HG02642 (cell line): ENCODE data around the gene KMO.

Experiments
- ATAC-seq: cut with Tn5 transposase; IDR thresholded peaks from one replicate; pipeline ENCODE4 v1.9.1; 2021; ENCODE audit warnings: mild to moderate bottlenecking; ENCODE audit not compliant: unreplicated experiment, poor library complexity

Gene KMO

DNA sequence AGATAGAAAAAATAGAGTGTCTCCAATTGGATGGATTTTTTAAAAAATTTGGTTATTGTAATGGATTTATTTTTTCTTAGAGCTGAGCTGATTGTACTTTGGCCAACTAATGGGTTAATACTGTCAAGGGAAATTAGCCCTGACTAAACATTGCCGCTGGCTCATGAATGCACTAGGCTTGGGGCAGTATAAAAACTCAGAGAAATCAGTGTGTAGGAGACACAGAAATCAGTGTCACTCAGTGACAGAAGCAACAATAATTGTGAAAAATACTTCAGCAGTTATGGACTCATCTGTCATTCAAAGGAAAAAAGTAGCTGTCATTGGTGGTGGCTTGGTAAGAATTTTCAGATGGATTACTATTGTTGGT is at the start of gene KMO:
KMO (plus strand) TSS at position 217 of the 370 bp plus-strand sequence; CDS start at position 284, 67 bp downstream.
- peak; percentile 33 for ATAC-seq

DNA sequence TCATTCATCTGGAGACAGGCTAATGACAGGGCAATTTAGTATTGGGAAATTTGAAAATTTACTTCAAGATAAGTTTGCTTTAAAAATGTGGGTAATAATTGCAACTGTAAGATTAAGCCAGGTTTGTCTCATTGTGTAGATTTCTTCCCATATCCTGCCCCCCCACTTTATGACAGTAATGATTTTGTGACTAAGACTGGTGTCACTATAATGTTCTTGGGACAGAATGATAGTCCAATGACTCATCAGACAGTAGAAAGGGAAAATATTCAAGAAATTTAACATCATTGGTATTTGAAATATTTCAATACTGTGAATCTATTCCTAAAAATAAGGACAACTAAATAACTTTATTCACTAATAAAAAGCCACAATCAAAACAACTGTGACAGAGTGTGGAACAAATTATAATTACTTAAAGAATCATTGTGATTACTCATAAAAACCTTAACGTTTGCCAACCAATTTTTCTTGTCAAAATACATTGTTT is 49.4 kb upstream of the KMO start:
- ATAC-seq, result no peak

DNA sequence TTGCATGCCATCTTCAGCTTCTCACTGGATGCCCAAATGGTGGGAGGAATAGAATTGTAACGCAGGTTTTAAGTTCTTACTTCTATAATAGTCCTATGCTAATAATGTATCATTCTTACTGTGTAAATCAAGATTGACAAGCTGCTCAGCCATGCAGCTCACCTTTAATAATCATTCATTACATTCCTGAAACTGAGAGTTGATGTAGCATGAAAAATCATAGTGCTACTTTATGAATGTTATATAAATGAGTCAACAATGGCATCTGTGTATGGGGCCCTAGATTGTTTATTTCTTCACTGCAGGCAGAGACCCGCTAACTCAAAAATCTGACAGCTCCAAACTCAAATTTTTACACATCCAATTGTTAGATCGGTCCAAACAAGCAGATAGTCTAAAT is 47.0 kb upstream of the KMO start:
- ATAC-seq, result peak; percentile 70

DNA sequence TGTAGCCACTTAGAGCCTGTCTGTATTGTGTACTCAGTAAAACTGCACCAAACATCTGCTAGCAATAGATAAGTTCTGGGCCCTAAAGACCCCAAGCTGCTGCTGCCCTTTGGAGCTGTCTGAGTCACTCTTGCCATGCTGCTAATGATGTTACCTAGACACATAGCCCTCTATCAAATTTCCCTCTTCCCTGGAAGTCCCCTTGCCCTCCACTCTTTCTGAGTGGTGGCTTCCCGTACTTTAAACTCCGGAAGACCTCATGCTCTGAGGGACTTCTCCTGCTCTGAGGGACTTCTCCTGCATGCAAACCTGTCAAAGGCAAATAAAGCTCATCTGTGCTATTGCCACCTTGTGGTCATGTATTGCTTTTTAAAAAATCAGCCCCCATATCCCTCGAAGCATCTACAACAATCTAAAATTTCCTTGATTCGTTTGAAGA is 46.6 kb upstream of the KMO start:
- peak; percentile 75 for ATAC-seq

DNA sequence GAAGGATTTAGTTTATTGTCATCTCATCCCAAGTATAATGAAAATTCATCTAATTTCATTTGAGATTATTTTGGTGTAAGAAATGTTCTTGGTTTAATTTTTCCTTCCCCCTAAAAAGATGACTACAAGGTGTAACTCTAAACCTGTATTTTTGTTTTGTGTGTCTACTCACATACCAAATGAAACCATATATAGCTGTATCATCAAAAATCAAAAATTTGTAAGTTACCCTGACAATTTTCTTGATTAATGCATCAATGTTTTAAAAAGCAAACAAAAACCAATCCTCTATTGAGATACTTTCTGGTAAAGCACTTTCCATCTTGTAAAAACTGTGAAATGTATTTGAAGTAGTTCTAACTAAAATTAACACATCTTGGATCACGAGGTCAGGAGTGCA is 43.4 kb upstream of the KMO start:
- ATAC-seq, result no peak

DNA sequence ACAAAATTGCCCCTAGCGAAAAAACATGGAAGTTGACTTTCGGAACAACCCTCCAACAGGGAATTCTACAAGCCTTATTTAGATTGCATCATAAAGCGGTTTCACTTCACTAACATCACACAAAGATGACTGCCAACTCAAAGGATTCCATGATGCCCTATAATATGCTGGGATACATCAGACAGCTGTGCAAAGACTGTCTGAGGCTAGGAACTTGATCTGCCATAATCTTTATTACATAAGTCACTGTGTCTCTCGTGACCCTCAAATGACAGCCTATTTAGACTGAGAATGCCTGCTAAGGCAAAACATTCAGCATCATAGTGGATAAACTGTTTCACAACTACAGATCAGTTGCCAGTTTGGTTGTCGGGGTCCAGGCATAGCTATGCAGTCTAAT is 36.4 kb upstream of the KMO start:
- ATAC-seq, result no peak

DNA sequence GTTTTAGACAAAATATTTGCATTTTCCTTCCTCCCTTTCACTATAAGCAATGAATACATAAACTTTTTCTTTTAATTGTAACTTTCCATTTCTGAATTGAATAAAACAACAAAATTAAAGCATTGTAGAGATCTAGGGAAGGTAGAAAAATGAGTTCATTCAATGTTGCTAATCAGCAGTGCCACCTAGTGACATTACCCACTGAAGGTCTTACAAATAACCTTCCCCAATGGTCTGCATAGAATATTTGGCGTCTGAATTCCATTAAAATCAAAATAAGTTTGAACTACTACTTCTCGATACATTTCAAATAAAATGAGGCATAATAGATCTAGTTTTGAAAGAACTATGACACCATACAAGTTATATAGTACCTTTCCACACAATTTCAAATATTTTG is 32.3 kb upstream of the KMO start:
- no peak for ATAC-seq

DNA sequence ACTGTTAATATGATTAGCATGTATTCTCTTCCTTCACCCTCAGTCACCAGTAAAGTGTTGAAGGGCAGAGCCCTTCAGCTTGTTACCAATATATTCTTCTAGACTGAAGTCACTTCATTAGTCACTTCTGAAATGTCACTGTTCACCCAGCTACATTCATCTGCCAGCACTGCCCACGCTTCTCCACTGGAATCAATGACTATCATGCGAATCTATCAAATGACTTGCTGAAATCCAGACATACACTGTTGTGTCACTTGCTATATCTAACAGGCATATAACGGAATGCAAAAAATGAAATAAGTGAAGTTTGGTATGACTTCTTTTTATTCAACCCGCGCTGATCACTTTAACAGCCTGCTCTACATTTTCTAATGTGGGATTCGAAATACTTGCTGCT is 28.7 kb upstream of the KMO start:
- no peak for ATAC-seq

DNA sequence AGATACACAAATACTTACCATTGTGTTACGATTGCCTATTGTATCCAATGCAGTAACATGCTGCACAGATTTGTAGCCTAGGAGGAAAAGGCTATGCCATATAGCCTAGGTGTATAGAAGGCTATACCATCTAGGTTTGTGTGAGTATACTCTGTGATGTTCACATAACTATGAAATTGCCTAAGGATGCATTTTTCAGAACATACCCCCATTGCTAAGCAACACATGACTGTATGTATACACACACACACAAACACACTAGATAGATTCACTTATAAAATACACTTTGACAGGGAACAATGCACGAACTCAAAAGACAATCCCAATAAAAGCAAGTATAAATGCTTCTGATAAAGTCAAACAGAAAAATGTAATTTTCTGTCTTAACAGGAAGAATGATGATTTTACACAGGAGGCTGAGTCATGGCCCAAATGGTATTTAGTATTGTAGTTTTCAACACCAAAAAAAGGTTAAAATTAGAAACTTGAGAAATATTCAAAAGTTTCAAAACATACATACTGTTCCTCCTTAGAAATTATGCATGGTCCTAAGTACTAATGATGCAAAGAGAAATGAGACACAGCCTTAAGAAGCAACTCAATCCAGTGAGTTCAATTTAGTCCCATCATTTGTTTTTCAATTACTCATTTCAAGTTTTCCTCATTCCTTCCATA is 24.9 kb upstream of the KMO start:
- ATAC-seq, result no peak

DNA sequence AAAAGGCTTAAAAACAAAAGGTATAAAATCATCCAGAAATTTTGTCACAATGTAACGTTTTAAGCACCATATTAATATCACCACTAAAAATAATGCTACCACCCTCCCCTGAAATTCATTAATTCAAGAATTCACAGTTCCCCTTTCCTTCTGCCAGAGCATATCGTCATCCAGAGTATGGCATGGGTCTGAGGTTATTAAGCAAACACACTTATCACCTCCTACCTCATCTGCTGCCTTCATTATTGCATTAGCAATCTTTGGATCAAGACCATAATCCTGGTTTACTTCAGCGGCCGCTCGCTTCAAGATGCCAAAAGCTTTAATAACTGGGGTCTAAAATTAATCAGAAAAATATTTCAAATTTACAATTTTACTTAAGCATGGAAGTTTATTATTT is 18.8 kb upstream of the KMO start:
- no peak for ATAC-seq

DNA sequence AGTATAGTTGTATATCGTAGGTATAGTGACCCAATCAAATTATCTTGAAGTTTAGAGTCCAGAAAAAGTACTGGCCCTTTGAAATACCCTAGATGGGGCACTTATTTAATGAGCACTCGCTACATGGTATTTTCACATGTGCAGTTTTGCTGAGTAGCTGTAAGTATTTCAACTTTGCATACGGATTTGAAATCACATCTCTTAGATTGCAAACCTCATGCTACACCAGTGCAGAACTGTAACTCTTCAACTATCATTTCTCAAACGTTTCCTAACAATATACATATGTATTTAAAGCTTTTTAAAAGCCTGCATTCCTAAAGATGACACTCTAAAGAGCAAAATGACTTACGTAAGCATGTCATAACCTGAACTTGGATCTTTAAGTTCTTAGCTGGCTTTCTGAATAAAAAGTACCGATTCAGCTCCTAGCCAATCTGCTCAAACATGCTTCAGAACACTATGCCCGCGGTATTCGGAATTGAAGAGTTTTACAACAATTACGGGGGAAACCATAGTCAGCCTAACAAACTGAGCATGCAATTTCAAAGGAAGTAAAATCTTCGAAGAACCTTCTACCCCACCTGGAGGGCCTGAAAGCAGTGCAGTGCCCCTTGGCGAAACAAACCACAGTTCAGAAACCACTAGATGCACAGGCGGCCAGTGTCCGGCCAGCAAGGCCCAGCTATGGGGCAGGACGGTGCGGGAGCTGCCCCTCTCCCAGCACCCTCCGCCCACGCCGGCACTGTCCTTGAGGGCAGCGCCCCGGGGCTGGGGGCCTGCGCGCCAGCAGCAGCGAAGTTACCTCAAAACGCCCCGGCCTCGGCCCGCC is 13.5 kb upstream of the KMO start:
- ATAC-seq, result peak; percentile 35

DNA sequence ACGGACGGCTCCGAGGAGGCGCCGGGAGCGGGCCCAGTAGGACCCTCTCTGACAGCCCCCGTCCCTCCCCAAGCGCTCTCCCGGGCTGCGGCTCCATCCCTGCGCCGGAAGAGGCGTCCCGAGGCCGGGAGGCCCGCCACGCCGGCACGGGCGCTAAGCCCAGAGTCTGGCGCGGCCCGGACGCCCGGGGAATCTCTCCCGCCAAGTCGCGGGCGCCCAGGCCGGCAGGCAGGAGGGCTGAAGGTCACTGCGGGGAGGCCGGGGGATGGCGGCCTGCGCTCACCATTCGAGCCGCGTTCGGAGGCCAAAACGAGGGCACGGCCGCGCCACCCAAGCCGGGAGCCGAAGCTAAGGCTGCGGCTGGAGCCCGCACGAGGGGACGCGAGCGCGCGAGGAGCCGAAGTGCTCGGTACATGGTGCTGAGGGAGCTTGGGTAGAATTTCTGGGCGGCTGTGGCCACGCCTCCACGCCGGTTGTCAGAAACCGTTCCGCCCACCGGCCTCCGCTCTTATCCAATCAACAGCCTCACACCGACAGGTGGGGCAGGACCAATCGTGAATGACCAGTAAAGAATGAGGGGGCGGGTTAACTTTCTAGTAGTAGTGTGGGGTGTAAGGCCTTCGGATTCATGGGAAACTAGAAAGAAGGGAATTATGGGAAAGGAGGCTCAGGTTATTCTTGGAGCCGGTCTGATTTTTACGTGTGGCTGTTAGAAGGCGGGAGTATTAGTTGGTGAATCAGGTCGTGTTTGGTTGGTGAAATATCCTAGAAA is 12.7 kb upstream of the KMO start, which contains the start of gene FH:
FH (minus strand) TSS at position 448 of the 772 bp plus-strand sequence; CDS start at position 415, 33 bp downstream.
- ATAC-seq, result peak; percentile 98

DNA sequence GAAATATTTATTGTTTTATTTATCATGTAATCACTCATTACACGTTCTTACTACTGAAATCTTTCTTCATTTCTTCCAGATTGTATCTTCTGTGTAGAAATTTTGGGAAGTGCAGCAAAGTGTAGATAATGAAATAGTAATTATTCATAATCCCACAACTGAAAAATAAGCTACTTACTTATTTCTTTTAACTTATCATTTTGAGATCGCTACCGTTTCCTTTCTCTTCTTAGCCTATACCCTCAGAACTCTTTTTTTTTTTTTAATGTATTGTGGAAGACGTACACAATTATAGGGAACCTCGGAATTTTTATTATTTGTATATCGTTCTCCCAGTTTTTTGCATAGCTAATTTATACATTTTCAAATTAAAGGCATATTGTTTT is 12.1 kb upstream of the KMO start:
- ATAC-seq, result no peak

DNA sequence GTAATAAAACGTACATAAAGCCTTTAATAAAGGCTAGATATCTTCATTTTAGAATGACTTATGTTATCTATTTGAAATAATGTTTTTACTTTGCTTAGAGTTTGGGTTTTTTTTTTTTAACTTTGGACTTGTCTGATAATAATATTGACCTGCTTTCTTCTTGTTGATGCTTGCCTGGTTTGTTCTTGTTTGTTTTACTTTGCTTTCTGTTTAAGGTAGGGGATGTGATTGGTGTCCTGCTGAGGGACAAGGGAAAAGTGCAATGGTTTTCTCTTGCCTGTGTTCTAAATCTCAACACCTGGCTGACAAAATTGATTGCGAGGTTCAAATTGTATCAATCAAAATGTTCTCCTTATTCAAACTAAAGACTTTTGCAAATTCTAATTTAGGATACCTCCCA is 10.5 kb upstream of the KMO start:
- no peak for ATAC-seq

DNA sequence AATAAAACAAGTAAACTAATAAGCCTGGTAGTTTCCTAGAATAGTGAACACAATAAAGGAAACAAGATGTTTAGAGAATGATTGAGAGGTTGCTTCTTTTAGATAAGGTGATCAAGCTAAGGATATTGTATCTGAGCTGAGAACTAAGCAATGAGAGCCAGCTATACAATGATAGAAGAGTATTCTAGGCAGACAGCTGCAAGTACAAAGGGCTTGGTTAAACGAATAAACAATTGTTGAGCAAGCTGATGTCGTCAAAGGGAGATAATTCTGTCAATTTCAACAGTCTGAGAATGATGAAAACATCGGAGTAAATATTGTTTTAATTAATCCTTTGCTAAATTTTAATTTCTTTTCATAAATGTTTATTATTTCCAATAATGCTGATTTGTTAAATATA is 7.2 kb upstream of the KMO start:
- no peak for ATAC-seq

DNA sequence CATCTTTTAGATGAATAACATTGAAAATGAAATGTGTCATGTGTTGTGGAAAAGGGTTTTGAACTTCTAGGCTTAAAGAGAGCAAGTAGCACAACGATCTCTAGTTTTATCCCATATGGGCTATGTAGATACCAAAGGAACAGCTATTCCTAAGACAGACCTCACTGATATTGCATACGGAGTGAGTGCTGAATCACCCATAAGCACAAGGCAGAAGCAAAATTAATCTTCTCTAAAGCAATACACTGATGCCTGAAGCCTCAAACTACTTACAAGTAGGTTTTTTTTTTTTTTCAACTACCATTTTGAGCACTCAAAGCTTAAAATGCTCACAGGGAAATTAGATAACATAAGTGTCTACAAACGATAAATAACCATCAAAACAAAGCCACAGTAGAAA is 5.0 kb upstream of the KMO start:
- ATAC-seq, result no peak

DNA sequence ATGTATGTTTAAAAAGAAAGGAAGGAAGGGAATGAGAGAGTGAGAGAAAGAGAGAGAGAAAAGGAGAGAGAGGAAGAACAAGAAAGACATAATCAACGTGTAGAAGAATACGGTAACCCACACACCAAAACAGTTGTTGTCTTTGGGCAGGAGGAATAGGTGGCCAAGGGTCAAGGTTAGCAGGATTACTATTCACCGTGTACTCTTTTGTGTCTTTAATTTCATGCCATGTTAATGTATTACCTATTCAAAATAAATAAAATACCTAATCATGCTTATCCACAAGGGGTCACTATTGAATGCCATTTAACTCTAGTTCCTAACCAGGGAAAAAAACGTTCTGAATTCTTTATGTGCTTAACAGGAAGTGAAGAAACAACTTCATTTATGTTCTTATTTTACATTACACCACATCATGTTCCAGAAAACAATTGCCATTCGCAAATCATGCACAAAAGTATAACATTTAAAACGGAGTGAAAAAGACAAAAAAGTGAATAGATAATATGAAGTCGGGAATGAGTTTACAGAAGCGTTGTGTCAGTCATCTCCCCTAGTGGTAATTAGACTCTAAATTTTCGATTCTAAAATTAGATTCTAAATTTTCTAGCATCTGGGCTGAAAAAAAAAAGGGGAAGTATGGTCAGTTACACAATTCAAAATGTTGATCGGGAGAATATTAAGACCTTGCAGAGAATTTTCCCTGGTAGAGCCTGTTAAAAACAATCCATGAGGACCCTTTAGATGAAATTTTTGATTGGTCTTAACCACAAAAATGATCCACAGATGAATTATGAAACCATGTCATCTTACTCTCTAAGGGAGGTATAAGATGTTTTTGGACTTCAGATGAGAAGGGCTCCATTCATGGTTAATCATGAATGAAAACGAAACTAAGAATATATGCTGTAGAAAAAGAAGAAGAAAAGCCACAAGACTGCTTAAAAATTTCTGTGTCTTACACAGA is 700 bp upstream of the KMO start:
- peak; percentile 68 for ATAC-seq

DNA sequence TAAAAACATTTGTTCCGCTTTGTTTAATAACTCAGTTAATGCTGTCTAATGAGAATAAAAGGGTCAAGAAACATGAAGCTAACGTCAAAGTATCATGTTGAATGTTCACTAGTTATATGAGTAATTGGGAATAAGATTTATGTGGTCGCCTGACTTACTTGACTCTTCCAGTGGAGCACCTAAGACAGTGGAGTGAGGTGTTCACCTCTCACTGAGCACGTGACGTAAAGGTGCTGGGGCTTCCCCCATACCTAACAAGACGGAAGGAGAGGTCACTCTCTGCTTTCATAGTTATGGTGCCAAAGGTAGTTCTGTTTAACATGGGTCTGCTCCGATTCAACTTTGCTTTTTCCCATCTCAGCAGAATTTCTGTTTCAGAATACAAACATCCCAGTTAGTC is 686 bp downstream of the KMO start:
- ATAC-seq, result peak; percentile 71

DNA sequence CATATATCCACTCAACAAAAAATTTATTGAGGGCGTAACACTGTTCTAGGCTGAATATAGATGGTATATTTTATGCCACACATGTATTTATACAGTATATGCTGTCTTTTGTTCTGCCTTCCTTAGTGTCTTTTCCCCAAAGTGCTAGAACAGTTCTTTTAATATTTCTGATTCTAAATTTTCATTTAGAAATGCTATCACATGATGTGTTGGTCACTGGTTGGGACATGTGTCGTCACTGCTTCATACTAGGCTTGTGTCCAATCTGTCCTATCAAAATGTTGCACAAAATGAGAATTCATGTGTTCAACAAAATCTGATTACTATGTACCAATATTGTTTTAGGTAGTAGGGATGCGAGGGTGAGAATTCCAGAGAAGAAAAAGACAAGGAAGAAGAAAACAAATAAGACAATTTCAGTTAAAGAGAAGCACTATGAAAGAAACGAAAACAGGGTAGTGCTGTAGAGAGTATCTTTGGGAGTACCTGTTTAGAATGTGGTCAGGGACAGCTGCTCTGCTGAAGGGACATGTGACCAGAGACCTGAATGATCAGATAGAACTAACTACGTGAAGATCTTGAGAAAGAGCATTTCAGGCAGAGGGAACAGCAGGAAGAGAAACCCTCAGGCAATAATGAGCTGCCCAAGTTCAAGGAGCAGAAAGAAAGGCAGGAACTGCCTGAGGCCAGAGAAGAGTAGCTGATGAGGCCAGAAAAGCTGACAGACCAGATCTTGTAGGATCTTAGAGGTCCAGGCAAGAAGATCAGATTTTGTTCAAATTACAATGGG is 1.3 kb downstream of the KMO start:
- peak; percentile 44 for ATAC-seq
